GM21576 (cell line): ENCODE results near the gene KRT5.

Source experiments
- ATAC-seq: cut with Tn5 transposase; IDR thresholded peaks from one replicate; pipeline ENCODE4 v1.9.1; 2021; ENCODE audit warnings: mild to moderate bottlenecking, moderate library complexity; ENCODE audit not compliant: unreplicated experiment

Gene KRT5

DNA sequence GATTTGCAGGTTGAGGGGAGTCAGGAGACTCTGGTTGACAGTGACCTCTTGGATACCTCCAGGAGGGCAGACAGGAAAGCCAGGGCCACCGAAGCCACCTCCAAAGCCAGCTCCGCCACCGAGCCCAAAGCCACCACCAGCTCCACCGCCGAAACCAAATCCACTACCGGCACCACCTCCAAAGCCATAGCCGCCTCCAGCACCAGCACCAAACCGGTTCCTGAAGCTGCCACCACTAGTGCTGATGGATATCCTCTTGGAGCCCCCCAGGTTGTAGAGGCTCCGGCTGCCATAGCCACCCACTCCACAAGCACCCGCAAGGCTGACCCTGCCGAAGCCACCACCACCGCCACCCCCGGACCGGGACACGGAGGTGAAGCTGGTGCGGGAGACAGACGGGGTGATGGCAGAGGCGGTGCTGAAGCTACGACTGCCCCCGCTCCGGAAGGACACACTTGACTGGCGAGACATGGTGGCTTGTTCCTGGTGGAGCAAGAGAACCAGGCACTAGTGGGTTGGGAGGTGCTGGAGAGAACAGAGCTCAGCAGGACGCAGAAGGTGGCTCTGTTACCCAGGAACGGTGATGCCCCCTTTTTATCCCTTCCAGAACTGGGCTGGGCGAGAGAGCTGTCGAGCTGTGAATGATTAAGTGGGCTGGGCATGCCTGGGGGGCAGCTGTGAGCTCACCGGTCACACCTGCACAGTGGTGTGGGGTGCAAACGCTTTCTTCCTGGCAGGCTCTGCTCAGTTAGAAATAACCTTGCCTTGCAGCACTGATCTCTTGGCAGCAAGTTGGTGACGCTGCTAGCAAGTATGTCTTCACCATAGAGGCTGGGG is at the start of gene KRT5:
Gene KRT5, minus strand, starts transcription at position 569 of the 837 bp plus-strand sequence. Its CDS starts 98 bp downstream, at position 471.
- ATAC-seq, result no peak

DNA sequence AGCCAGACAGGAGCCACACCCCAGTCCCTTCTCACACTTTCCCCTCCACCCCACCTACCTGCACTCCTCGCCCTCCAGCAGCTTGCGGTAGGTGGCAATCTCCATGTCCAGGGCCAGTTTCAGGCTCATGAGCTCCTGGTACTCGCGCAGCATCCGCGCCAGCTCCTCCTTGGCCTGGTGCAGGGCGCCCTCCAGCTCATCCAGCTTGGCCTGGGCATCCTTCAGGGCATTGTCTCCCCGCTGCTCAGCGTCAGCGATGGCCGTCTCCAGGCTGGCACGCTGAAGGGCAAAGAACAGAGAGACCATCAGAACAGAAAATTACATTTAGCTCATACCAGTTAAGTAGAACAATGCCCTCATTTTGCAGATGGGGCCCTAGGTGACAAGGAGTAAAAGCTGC is 47.9 kb upstream of the KRT5 start:
- no peak for ATAC-seq

DNA sequence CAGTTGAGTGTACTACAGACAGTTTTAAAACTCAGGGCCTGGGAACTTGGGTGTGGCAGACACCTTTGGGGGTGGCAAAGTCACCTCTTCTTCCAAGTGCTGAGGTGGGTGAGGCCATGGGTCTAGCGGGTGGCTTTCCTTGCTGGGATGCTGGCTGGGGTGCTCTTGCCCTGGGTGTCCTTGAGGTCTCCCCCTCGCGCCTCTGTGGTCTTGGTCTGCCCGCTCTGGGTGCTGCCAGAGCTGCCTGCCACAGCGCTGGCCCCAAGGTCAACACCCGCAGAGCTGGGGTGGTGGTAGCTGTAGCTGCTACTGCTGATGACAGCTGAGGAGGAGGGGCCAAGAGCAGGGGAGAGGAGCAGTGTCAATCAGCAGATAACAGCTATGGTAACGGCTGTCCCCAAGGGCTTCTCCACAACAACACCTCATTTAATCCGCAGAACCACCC is 46.7 kb upstream of the KRT5 start:
- ATAC-seq, result no peak

DNA sequence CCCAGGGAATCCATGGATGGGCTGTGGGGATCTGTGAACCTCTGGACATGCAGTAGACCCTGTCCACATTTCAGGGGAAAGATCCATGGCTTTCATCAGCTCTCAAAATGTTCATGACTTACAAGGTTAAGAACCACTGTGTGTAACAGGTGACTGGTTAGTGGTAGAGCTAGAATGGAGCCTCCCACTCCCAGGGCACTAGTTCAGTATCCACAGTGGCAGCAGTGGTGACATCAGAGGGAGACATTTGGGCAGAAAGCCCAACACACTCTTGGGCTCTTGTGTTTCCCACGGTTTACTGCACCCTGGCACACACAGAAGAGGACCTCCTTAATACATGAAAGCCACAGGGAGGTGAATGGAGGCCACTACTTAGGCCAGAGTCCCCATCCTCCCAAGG is 44.4 kb upstream of the KRT5 start:
- no peak for ATAC-seq

DNA sequence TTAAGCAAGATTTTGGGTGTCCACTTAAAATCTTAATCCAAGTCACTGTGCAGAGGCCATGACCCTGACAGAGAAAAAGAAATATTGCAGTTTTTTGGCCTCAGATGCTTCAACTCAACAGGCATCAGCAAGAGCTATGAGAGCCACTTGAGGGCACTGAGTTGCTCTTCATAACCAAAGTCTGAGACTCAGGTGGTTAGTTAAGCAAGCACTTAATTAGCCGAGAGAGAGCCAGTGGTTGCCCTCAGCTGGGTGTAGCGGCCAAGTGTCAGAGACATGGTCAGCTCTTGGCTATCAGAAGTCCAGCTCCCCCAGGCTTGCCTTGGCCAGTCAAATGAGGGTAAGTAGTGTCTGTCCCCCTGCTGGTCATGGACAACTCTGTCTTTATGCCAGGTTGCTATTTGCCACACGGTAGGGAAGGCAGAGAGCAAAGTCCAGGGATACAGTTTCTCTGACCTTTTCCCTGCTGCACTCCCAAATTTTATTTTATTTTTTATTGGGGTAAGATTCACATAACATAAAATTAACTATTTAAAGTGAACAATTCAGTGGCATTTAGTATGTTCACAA is 41.8 kb upstream of the KRT5 start:
- no peak for ATAC-seq

DNA sequence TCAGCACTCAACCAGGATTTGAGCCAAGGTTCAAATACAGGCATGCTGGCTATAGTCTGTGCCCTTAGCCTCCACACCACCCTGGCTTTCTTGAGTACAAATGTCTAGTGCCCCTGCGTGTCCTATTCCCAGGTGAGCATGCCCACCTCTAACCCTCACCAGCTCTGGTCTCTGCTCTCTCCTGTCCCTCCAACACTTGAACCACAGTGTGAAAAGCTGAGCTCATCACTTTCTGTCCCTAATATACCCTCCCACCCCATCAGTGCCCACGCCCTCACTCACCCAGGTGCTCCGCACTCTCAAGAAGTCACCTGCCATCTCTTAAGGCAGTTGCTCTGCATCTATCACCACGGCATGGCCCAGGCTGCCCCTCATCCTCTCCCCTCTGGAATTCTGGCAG is 39.8 kb upstream of the KRT5 start:
- ATAC-seq, result no peak

DNA sequence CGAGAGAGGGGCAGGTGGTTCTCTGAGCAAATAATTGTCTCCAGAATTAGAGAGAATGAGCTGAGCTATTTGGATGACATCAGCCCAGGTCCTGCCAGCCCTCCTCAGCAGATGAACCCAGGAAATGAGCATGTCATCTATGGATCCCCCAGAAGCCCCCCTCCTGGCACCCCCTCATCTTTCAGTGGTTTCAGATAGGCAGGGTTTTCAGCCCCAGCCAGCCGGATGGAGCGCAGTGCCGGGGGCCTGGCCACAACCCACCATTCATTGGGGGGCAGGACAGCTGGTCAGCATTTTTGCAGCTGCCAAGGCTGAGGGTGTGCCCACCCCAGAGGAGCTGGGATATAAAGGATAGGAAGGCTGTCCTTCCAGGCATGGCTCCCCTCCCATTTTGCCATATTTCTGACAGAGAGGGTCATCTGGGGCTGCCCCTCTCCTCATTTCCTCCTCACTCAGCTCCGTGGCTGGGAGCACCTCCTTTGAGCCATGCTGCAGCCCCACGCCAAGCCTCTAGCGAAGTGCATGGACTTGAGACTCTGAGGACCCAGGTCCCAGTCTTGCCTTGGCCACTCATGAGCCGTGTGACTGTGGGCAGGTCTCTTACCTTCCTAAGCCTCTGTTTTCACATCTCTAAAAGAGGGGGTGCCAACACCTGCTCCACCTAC is 38.7 kb upstream of the KRT5 start:
- ATAC-seq, result no peak

DNA sequence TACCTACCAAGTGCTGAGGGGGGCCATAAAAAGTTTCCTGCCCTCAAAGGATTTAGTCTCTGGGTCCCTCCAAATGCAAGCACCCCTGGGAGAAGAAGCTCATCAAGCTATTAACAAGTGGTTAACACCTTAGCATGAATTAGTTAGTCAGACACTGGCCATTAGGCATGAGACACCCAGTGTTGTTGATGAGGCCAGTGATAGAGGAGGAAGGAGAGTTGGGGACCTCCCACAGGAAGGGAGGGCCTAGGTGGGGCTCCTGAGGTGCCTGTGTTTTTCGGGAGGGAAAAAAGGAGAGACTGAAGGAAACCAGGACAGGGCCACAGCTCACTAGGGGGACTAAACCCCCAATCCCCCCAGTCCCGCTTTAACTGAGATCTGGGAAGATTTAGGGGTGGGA is 37.3 kb upstream of the KRT5 start:
- ATAC-seq, result no peak

DNA sequence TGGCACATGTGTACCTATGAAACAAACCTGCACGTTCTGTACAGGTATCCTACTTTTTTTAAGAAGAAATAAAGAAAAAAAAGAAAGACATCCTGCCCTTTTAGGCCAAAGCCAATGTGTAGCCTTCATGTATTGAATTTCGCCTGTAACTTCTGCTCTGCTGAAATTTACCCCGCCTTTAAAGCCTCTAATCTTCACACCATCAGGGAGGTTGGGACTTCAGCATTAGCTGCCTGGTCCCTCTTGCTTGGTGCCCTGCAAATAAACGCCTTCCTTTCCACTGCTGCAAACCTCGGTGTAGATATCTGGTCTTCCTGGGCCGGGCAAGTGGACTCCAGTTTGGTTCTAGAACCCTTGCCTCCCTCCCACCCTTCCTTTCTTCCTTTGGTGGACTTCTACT is 35.4 kb upstream of the KRT5 start:
- ATAC-seq, result no peak

DNA sequence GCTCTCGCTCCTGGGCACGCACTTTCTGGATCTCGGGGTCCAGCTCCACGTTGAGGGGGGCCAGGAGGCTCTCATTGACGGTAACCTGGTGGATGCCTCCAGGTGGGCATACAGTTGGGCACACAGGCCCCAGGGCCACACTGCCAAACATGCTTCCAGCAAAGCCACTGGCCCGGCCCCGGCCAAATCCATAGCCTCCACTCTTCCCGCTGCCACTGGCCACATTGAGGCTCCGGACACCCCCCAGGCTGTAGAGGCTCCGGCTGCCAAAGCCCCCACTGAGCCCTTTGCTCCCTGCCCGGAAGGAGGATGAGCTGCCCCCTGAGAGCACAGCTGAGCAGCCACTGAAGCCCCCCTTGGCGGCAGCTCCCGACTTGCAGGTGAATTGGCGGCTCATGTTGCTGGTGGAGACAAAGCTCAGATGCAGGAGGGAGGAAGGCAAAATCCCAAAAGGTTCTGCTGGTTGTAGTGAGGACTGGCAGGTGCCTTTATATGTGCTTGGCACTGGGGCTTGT is 32.5 kb upstream of the KRT5 start, which contains the start of gene KRT71:
Gene KRT71, minus strand, starts transcription at position 465 of the 515 bp plus-strand sequence. Its CDS starts 68 bp downstream, at position 397.
- ATAC-seq, result no peak

DNA sequence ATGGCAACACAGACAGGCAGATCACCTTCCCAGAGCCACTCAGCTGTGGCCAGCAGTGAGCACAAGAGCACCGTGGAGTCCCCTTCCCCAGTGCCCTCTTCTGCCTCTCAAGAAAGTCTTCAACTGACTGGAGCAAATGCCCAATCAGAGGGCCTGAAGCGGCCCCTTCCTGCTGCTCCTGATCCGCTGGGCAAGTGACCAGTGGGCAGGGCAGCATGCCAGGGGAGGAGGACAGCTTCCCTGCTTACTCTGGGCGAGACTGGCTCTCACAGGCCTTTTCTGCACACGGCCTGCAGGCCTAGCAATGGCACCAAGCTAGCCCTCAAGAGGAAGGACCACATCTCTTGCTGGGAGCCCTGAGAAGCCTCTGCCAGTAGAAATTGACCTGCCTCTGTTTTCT is 31.9 kb upstream of the KRT5 start:
- ATAC-seq, result no peak

DNA sequence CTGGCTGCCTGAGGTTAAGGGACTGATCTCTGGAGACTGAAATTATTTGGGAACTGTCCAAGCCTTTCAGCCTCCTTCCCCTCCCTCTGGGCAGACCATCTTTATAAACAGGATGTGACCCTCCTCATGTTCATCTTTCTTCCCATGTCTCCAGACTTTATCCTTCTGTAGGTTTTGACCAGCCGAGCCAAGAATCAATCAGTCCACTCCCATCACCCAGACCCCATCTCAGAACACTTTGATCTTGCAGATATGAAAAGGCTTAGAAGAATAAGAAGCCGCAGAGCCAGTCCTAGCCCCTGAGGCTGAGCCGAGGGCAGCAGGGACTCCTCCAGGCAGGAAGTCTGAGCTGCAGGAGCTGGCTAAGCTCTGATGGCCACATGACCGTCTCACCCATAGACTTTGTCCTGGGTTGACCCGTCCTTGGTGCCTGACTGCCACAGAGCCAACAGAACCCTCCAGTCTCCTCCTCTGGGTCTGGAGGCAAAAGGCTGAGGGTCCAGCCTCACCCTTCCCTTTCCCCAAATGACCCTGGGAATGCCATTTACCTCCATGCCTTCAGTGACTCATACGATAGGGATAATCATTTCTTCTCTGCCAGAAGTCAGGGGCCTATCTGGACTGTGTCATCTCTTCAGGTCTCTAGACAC is 31.1 kb upstream of the KRT5 start:
- no peak for ATAC-seq

DNA sequence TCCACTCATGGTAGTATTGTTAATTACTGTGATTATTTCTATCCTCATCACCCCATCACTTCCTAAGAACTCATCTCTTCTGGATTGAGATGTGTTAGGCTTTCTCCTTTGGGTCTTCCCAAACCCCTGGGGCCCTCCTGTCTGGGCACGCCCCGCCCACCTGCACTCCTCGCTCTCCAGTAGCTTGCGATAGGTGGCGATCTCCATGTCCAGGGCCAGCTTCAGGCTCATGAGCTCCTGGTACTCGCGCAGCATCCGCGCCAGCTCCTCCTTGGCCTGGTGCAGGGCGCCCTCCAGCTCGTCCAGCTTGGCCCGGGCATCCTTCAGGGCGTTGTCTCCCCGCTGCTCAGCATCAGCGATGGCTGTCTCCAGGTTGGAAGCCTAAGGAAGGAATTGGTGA is 25.9 kb upstream of the KRT5 start:
- no peak for ATAC-seq

DNA sequence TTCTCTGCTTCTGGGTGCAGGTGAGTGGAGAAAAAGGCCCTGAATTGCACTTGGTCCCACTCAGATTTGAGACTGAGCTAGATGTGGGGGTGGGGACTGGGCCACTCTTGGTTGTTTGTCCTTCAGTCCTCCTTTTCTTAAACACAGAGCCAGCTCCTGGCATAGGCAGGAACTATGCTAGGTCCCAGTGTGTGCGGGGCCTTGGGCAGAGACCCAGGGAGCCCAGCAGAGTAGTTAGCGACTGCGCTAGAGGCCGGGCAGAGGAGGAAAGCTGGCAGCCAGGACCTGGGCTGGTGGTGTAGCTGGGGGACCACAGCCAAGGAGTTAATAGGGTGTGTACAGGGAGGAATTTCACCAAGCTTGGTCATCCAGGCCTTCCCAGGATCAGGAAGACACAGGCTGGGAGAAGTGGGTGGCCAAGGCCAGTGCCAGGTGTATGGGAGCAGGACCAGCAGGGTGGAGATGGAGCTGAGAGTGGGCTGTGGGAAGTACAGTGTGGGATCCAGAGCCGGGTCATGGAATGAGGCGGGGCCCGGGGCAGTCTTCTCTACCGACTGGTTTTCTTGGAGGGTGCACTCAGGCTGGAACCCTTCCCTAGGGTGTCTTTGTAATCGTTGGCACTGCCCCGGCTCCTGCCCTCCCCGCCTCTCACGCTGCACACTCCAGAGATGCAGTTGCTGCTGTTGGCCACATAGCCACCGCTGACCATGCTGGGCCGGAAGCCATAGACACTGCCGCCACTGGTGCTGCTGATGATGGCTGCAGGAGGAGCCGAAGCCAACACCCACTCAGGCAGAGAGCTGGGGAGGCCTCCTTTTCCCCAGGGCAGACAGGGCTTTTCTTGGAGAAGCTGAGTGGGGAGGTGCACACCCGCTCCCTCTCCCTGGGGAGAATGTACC is 24.0 kb upstream of the KRT5 start:
- no peak for ATAC-seq

DNA sequence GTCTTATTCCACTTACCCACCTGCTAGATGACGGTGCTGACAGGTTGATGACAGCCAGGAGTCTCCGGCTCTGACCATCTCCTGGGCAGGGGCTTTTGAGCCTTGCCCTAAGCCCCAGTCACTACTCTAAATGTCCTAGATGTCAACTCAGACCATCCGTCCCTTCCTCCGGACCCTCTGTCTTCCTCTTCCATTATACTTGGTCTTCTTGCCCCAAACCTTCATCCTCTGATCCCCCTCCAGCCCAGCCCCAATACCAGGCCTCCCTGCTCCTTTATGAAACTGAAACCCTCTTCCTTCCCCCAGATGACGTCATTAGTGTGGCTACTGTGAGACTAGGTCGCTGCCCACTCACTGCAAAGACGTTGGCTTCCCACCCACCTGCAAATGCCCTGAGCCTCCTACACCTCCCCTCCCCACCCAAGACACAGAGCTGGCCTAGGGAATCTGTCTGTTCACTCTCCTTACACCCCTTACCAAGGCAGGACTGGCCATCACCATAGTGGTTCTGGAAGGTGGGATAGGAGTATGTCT is 22.7 kb upstream of the KRT5 start:
- ATAC-seq, result no peak

DNA sequence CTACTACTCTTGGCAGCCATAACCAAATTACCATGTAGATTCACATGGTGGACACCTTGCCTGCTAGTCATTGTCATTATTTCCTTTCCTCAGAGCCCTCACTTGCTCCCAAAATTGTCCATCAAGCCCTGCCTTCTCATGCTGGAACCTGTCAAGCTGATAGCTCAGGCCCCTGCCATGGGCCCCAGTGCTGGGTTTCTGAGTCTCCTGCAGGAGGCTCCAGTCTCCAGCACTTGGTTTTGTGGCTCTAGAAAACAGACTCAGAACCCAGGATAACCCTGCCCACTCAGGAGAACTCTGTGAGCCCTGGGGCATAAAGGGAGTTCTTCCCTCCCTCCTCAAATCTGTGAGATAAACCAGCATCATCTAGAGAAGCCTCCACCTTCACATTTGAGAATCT is 22.0 kb upstream of the KRT5 start:
- ATAC-seq, result no peak

DNA sequence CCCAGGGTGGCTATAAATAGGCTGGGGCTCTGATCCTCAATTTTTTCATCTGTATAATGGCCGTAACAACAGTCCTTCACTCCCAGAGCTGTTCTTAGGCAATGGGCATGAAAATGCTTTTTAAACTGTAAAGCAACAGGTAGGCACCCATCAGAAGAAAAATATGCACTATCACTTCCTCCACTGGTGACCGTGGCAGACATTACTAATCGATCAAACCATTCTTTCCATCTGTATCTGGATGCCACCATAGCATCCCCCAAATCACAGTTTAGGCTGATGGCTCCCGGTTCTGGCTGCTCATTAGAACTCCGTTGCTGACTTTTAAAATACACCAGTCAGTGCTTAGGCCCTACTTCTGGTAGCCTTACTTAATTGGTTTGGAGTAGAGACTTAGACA is 21.5 kb upstream of the KRT5 start:
- no peak for ATAC-seq

DNA sequence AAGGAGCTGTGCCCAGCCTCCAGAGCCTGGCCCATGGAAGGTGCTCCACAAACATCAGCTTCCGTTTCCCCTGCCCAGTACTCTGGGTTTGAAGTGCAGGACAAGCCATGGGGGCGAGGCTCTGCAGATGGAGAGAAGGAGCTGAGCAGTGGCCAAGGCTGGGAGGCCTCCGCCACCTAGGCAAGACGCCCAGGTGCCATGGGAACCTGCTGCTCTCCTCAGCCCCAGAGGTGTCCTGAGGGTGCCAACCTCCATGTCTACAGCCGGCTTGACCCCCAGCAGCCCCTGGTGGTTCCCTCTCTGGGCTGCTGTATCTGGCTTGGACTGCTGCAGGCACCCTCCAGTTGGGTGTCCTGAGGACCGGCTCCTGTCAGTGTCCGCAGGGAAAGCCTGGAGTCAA is 20.3 kb upstream of the KRT5 start:
- ATAC-seq, result no peak

DNA sequence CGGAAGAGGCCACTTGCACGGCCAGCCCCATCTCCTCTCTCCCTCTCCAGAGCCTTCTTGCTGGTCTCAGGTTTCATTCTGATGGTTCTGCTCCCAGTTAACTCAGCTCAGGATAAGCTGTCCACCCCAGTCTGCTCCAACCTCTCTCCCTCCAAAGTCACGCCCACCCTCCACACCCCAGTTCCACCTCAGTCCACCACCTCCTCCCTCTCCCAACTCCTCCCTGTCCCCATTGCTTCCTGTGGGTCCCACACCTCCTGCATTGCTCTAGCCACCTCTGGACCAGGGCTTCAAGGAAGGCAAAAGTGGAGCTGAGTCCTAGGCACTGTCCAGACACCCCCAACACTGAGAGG is 19.6 kb upstream of the KRT5 start:
- no peak for ATAC-seq
